ENCODE results near the gene EGFR.

EGFR gene

GRCh38 chr7:55170335-55171069 is 151.7 kb downstream of the EGFR start:
- no peak overlapping the region for H2AFZ ChIP-seq (ENCODE audit: low read length)
- TF ChIP-seq CTCF (IDR thresholded peaks at IDR 0.05; ENCODE audit: low read length) (no peak), EZH2 (IDR thresholded peaks at IDR 0.05; ENCODE audit: borderline replicate concordance, low read length) (no peak)
- no peaks in the 10 kb centered on the region for H3F3A ChIP-seq (ENCODE audit: insufficient read depth, low read length)

GRCh38 chr7:55171157-55171556 is 152.3 kb downstream of the EGFR start:
- H2AFZ ChIP-seq (ENCODE audit: low read length) = no peak overlapping the region
- H3K9me2 ChIP-seq (ENCODE audit: low read depth, low read length) = no peaks in the 10 kb centered on the region
- H3K4me2 ChIP-seq (ENCODE audit: low read length) = no peak overlapping the region
- H3K9ac ChIP-seq (ENCODE audit: low read length) = no peak overlapping the region
- H3K36me3 ChIP-seq (ENCODE audit: insufficient read depth, low read length) = no peaks in the 10 kb centered on the region
- H3K9me3 ChIP-seq (ENCODE audit: low read length) = no peaks in the 10 kb centered on the region
- H3F3A ChIP-seq (ENCODE audit: insufficient read depth, low read length) = no peaks in the 10 kb centered on the region
- no peak overlapping the region for H3K27ac ChIP-seq (ENCODE audit: low read depth, low read length, poor library complexity, severe bottlenecking)
- H4K20me1 ChIP-seq (ENCODE audit: insufficient read depth, low read length) = no peaks in the 10 kb centered on the region
- H3K4me3 ChIP-seq (ENCODE audit: low read depth, low read length, poor library complexity, severe bottlenecking) = no peak overlapping the region
- no peaks in the 10 kb centered on the region for H3K79me2 ChIP-seq (ENCODE audit: insufficient read depth, low read length)
- H3K27me3 ChIP-seq (ENCODE audit: insufficient read depth, low read length) = no peaks in the 10 kb centered on the region
- TF ChIP-seq EZH2 (IDR thresholded peaks at IDR 0.05; ENCODE audit: borderline replicate concordance, low read length) = no peak
- no peaks in the 10 kb centered on the region for H3K4me1 ChIP-seq (ENCODE audit: insufficient read depth, low read length, severe bottlenecking)

More at GRCh38 chr7:55170335-55171069, 151.7 kb downstream of the EGFR start:
- no peak overlapping the region for H3K4me2 ChIP-seq (ENCODE audit: low read length)
- no peak overlapping the region for H3K27ac ChIP-seq (ENCODE audit: low read depth, low read length, poor library complexity, severe bottlenecking)
- H3K9me3 ChIP-seq (ENCODE audit: low read length) = no peaks in the 10 kb centered on the region
- no peaks in the 10 kb centered on the region for H3K9me2 ChIP-seq (ENCODE audit: low read depth, low read length)
- H3K4me1 ChIP-seq (ENCODE audit: insufficient read depth, low read length, severe bottlenecking) = no peaks in the 10 kb centered on the region
- no peaks in the 10 kb centered on the region for H3K36me3 ChIP-seq (ENCODE audit: insufficient read depth, low read length)
- no peaks in the 10 kb centered on the region for H3K27me3 ChIP-seq (ENCODE audit: insufficient read depth, low read length)
- no peaks in the 10 kb centered on the region for H3K79me2 ChIP-seq (ENCODE audit: insufficient read depth, low read length)
- no peak overlapping the region for H3K4me3 ChIP-seq (ENCODE audit: low read depth, low read length, poor library complexity, severe bottlenecking)
- no peaks in the 10 kb centered on the region for H4K20me1 ChIP-seq (ENCODE audit: insufficient read depth, low read length)
- H3K9ac ChIP-seq (ENCODE audit: low read length) = no peak overlapping the region

DNA sequence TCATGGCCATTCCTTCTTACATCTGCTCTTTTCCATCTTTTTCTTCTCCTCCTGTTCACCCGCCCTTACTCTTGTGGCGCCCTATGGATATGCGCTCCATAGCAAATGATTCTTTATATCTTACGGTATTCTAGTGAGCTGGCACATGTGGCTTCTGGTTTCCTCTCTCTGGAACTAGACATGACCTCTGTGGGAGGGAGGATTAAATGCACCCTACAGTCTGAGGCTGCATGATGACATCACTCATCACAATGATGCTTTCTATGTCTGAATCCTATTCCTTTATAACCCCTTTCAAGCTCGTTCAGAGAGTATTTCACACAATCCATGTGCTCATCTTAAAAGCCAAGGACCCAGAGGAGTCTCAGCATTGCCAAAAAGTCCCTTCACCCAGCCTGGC is 153.3 kb downstream of the EGFR start:
- H3K9ac ChIP-seq (ENCODE audit: low read length) = no peak overlapping the region
- no peaks in the 10 kb centered on the region for H3K9me3 ChIP-seq (ENCODE audit: low read length)
- TF ChIP-seq EZH2 (IDR thresholded peaks at IDR 0.05; ENCODE audit: borderline replicate concordance, low read length) = no peak
- TF ChIP-seq CTCF (IDR thresholded peaks at IDR 0.05; ENCODE audit: low read length) = no peak
- no peak overlapping the region for H2AFZ ChIP-seq (ENCODE audit: low read length)
- no peaks in the 10 kb centered on the region for H3K36me3 ChIP-seq (ENCODE audit: insufficient read depth, low read length)
- H3K4me1 ChIP-seq (ENCODE audit: insufficient read depth, low read length, severe bottlenecking) = no peaks in the 10 kb centered on the region
- H3K27me3 ChIP-seq (ENCODE audit: insufficient read depth, low read length) = no peaks in the 10 kb centered on the region
- no peaks in the 10 kb centered on the region for H3F3A ChIP-seq (ENCODE audit: insufficient read depth, low read length)
- no peaks in the 10 kb centered on the region for H3K9me2 ChIP-seq (ENCODE audit: low read depth, low read length)
- H3K79me2 ChIP-seq (ENCODE audit: insufficient read depth, low read length) = no peaks in the 10 kb centered on the region
- H3K4me3 ChIP-seq (ENCODE audit: low read depth, low read length, poor library complexity, severe bottlenecking) = no peak overlapping the region
- no peak overlapping the region for H3K4me2 ChIP-seq (ENCODE audit: low read length)
- H4K20me1 ChIP-seq (ENCODE audit: insufficient read depth, low read length) = no peaks in the 10 kb centered on the region
- no peak overlapping the region for H3K27ac ChIP-seq (ENCODE audit: low read depth, low read length, poor library complexity, severe bottlenecking)

Measured in OCI-LY1 (cell line).